ENCODE results near the gene ZNRD2. TPM values are rescaled to one million over a fixed set of nuclear protein-coding genes. Genes with fewer than 3 reads are reported as not detected.

The ZNRD2 gene
- total RNA-seq, 1 experiment from 2014 or later, result 61.2 TPM

DNA sequence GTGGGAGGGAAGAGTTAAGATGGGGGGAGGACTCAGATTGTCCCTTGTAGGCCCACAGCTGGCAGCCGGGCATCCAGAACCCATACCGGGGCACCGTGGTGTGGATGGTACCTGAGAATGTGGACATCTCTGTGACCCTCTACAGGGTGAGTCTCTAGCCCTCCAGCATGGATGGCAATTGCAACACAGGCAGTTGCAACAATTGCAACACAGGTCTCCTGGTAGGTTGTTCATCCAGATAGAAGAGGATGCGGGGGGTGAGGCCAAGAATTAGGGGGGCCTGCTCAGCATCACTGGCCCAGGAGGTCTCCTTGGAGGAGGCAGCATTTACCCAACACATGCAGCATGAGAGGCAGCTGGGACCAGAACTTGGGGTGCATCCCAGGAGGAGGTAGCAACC, 9.0 kb downstream of the ZNRD2 start:
- H3K9me3 ChIP-seq (ENCODE audit: control insufficient read depth, insufficient read depth, low read depth, low read length), result no peaks in the 10 kb centered on the region
- H3K4me3 ChIP-seq (ENCODE audit: low read depth in 2 of 2, low read length in 2 of 2), result no peak overlapping the region
- TF ChIP-seq, protein P1, sequence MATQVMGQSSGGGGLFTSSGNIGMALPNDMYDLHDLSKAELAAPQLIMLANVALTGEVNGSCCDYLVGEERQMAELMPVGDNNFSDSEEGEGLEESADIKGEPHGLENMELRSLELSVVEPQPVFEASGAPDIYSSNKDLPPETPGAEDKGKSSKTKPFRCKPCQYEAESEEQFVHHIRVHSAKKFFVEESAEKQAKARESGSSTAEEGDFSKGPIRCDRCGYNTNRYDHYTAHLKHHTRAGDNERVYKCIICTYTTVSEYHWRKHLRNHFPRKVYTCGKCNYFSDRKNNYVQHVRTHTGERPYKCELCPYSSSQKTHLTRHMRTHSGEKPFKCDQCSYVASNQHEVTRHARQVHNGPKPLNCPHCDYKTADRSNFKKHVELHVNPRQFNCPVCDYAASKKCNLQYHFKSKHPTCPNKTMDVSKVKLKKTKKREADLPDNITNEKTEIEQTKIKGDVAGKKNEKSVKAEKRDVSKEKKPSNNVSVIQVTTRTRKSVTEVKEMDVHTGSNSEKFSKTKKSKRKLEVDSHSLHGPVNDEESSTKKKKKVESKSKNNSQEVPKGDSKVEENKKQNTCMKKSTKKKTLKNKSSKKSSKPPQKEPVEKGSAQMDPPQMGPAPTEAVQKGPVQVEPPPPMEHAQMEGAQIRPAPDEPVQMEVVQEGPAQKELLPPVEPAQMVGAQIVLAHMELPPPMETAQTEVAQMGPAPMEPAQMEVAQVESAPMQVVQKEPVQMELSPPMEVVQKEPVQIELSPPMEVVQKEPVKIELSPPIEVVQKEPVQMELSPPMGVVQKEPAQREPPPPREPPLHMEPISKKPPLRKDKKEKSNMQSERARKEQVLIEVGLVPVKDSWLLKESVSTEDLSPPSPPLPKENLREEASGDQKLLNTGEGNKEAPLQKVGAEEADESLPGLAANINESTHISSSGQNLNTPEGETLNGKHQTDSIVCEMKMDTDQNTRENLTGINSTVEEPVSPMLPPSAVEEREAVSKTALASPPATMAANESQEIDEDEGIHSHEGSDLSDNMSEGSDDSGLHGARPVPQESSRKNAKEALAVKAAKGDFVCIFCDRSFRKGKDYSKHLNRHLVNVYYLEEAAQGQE (IDR thresholded peaks at IDR 0.05; ENCODE audit: insufficient read depth in 1 of 2, low read depth in 2 of 2, low read length in 1 of 2), result no peak
- TF ChIP-seq TCF7L2 (IDR thresholded peaks at IDR 0.05; ENCODE audit: low read depth, low read length) (no peak), CTCF (IDR thresholded peaks at IDR 0.05) (no peak), POLR2AphosphoS5 (IDR thresholded peaks at IDR 0.05; ENCODE audit: low read depth, low read length) (no peak), SIN3A (IDR thresholded peaks at IDR 0.05; ENCODE audit: borderline replicate concordance, insufficient read depth, low read depth, low read length) (no peak)
- ChIA-PET CTCF (no interaction called here), POLR2A (no interaction called here)
- DNase-seq (ENCODE audit: low read depth, low spot score) (no peak), ATAC-seq (no peak)
- intact Hi-C loops (cut with micrococcal nuclease; ENCODE audit: unreplicated experiment), result no loop called here
- H3K4me1 ChIP-seq (ENCODE audit: control insufficient read depth, insufficient read depth, low read length), result peaks cover 30% of the 10 kb centered on the region
- H3K27ac ChIP-seq (ENCODE audit: low read length), result no peak overlapping the region
- in situ Hi-C loops (cut with HindIII; ENCODE audit: low pct_unique_long_range_greater_than_20kb, low sequenced_read_pairs), result no loop called here
- no TSS peak for BruUV-seq (replicated peaks)
- no peaks in the 10 kb centered on the region for H3K27me3 ChIP-seq (ENCODE audit: control insufficient read depth, insufficient read depth, low read length)
- H3K36me3 ChIP-seq (ENCODE audit: control insufficient read depth, insufficient read depth, low read length), result no peaks in the 10 kb centered on the region; the same call in 1 of the 2 replicates

DNA sequence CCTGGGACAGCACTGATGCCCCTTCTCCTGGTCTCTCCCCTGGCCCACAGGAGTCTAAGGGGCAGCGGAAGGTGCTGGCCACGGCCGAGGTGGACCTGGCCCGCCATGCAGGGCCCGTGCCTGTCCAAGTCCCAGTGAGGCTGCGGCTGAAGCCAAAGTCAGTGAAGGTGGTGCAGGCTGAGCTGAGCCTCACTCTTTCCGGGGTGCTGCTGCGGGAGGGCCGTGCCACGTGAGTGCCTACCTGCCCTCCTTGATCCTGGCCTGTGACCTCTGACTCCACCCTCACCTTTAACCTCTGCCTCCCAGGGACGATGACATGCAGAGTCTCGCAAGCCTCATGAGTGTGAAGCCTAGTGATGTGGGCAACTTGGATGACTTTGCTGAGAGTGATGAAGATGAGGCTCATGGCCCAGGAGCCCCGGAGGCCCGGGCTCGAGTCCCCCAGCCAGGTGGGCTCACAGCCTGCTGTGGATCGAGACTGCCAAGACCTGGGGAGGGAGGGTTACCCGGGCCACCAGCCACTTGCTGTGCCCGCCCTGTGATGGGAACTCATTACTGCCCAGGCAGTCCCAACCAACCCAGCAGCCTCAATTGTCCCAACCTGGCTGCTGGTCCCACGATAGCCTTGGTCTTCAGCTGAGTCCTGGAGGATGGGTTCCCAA, 9.9 kb downstream of the ZNRD2 start:
- CTCF ChIA-PET, result no interaction called here
- no peaks in the 10 kb centered on the region; the same call in 1 of the 2 replicates for H3K36me3 ChIP-seq (ENCODE audit: control insufficient read depth, insufficient read depth, low read length)
- peaks cover 25% of the 10 kb centered on the region for H3K4me1 ChIP-seq (ENCODE audit: control insufficient read depth, insufficient read depth, low read length)
- no peak overlapping the region for H3K4me3 ChIP-seq (ENCODE audit: low read depth in 2 of 2, low read length in 2 of 2)
- DNase-seq (ENCODE audit: low read depth, low spot score), result no peak
- POLR2A ChIA-PET, result interaction anchor here (0.7 kb wide), 1 partner anchor 273 kb away, joined by 5 read pairs; no protein-coding TSS in a partner anchor
- TF ChIP-seq POLR2AphosphoS5 (IDR thresholded peaks at IDR 0.05; ENCODE audit: low read depth, low read length) (no peak), SIN3A (IDR thresholded peaks at IDR 0.05; ENCODE audit: borderline replicate concordance, insufficient read depth, low read depth, low read length) (no peak)
- TF ChIP-seq, protein P1 (IDR thresholded peaks at IDR 0.05; ENCODE audit: insufficient read depth in 1 of 2, low read depth in 2 of 2, low read length in 1 of 2), result no peak
- no peak for ATAC-seq
- no peaks in the 10 kb centered on the region for H3K27me3 ChIP-seq (ENCODE audit: control insufficient read depth, insufficient read depth, low read length)
- BruUV-seq (replicated peaks), result no TSS peak
- no peak overlapping the region for H3K27ac ChIP-seq (ENCODE audit: low read length)
- H3K9me3 ChIP-seq (ENCODE audit: control insufficient read depth, insufficient read depth, low read depth, low read length), result no peaks in the 10 kb centered on the region
- intact Hi-C loops (cut with micrococcal nuclease; ENCODE audit: unreplicated experiment) (no loop called here), in situ Hi-C loops (cut with HindIII; ENCODE audit: low pct_unique_long_range_greater_than_20kb, low sequenced_read_pairs) (no loop called here)
